ENCODE measurements around the gene ZNF827. TPM values are rescaled to one million over a fixed set of nuclear protein-coding genes. Genes with fewer than 3 reads are reported as not detected.

ZNF827 gene
- total RNA-seq, 1 experiment from 2014 or later, result 29.4 TPM

GRCh38 chr4:145907812-145908211 lies 30.8 kb downstream of the ZNF827 start:
- no peak overlapping the region for H4K8ac ChIP-seq (replicated peaks; ENCODE audit: insufficient read length, low read depth, low read length)
- H3K27ac Mint-ChIP-seq, result no peak overlapping the region; a peak in 2 of 7 replicates
- H3K4ac ChIP-seq (ENCODE audit: low read depth, low read length), result no peak overlapping the region
- WGBS (ENCODE audit: extremely low coverage, insufficient read length, low lambda C conversion rate), result no CpG with 5 or more reads among the region's 3 CpGs
- H2BK15ac ChIP-seq (ENCODE audit: low read depth, low read length), result no peak overlapping the region
- no peak overlapping the region for H2BK12ac ChIP-seq (ENCODE audit: insufficient read length, low read depth, low read length)
- DNase-seq, result no peak
- H3K9me3 Mint-ChIP-seq, result no peaks in the 10 kb centered on the region
- H3K23ac ChIP-seq (ENCODE audit: insufficient read length, low read depth, low read length), result no peak overlapping the region
- H3K79me2 ChIP-seq (ENCODE audit: insufficient read depth, low read length), result peaks cover 27% of the 10 kb centered on the region; the same call in 1 of the 2 replicates
- H4K20me1 ChIP-seq (ENCODE audit: control insufficient read depth, insufficient read depth, insufficient read length), result no peaks in the 10 kb centered on the region
- H3K14ac ChIP-seq (ENCODE audit: insufficient read depth, low read length), result no peak overlapping the region
- H3K4me2 ChIP-seq (ENCODE audit: insufficient read depth, insufficient read length, low read length), result no peak overlapping the region
- H2AK5ac ChIP-seq (ENCODE audit: insufficient read length, low read length), result no peak overlapping the region
- H3K9ac ChIP-seq (ENCODE audit: extremely low read depth, insufficient read length, low read length), result no peak overlapping the region
- H2BK120ac ChIP-seq (ENCODE audit: low read depth, low read length, poor library complexity, severe bottlenecking), result no peak overlapping the region
- H3K23me2 ChIP-seq (ENCODE audit: insufficient read length, low read depth, low read length, poor library complexity, severe bottlenecking), result no peaks in the 10 kb centered on the region
- no peak overlapping the region for H3T11ph ChIP-seq (ENCODE audit: low read length)
- H2AFZ ChIP-seq (ENCODE audit: low read length), result no peak overlapping the region
- H3K18ac ChIP-seq (ENCODE audit: insufficient read length, low read depth, low read length), result no peak overlapping the region
- H3K27me3 Mint-ChIP-seq (ENCODE audit: low read depth), result no peaks in the 10 kb centered on the region
- no peaks in the 10 kb centered on the region for H3K79me1 ChIP-seq (ENCODE audit: insufficient read depth, low read depth, low read length, poor library complexity, severe bottlenecking)
- no peak overlapping the region for H3K56ac ChIP-seq (ENCODE audit: insufficient read length, low read depth, low read length)
- no peak overlapping the region for H2BK20ac ChIP-seq (ENCODE audit: low read depth, low read length, poor library complexity, severe bottlenecking)
- no peak for TF ChIP-seq CTCF (conservative IDR thresholded peaks at IDR 0.05)
- no peak overlapping the region; a peak in 1 of 5 replicates for H3K4me3 Mint-ChIP-seq
- H4K91ac ChIP-seq (ENCODE audit: insufficient read length, low read depth, low read length), result no peak overlapping the region
- H3K27me3 ChIP-seq (ENCODE audit: insufficient read depth, low read length), result no peaks in the 10 kb centered on the region
- H2BK5ac ChIP-seq (ENCODE audit: insufficient read length, low read length), result no peak overlapping the region
- no peaks in the 10 kb centered on the region for H3K9me3 ChIP-seq (ENCODE audit: control insufficient read depth, low read depth, low read length)
- H3K27ac ChIP-seq (ENCODE audit: insufficient read length, low read depth, low read length), result no peak overlapping the region
- peaks cover 25% of the 10 kb centered on the region for H3K4me1 ChIP-seq (ENCODE audit: insufficient read depth, low read length)
- peaks cover 5 to 13% (median 6%) of the 10 kb centered on the region in 3 experiments for H3K36me3 Mint-ChIP-seq (ENCODE audit: insufficient read depth in 1 of 3, low read depth in 3 of 3)
- H3K4me1 Mint-ChIP-seq, result peaks cover 51 to 62% of the 10 kb centered on the region in 2 experiments
- H4K5ac ChIP-seq (ENCODE audit: insufficient read length, low read depth, low read length), result no peak overlapping the region

Measured in H9 (cell line).